Body of pancreas (tissue), 4 donors: ENCODE data around the gene P4HA3.

ENCODE experiments used
- CTCF ChIP-seq, 7 experiments: fragments of 450-650 bp in 4 of 7; fragments of 200-600 bp in 3 of 7; sonication (generic) in 3 of 7; IDR thresholded peaks; one replicate each; pipeline ENCODE4 v1.5.1; 2016 to 2019; ENCODE audit warnings: antibody characterized with exemption in 7 of 7
- POLR2A ChIP-seq, 3 donors: fragments of 450-650 bp; IDR thresholded peaks; one replicate each; pipeline ENCODE4 v1.6.1; 2016; ENCODE audit warnings: antibody characterized with exemption in 3 of 3, mild to moderate bottlenecking in 2 of 3

- TF ChIP-seq CTCF (IDR thresholded peaks at IDR 0.05) (no peak), POLR2A (IDR thresholded peaks at IDR 0.05) (no peak)
These were observed 27.8 kb downstream of the P4HA3 start for GRCh38 chr11:74283580-74284180.
